Heart left ventricle (tissue), 16 donors: ENCODE measurements around the gene DPY19L3. TPM values are rescaled to one million over a fixed set of nuclear protein-coding genes. Genes with fewer than 3 reads are reported as not detected.
A peak's percentile ranks its signal among the peaks of the same experiment; 100 is the strongest.
"Not testable (repeated sequence)": the region's sequence is repeated elsewhere in the genome, so short reads cannot be mapped to it uniquely, and the experiment has no call there.

Experiments
- ATAC-seq, 4 donors: fragments of 200-7000 bp; cut with Tn5 transposase; one replicate each; pipeline ENCODE4 v1.9.1; 2020 to 2022; ENCODE audit warnings: moderate library complexity in 4 of 4, mild to moderate bottlenecking in 3 of 4, moderate number of reproducible peaks in 1 of 4
- DNase-seq, 5 donors: peaks; one replicate each; pipeline ENCODE4 v3.0.0-alpha.2; 2020
- H3K27ac ChIP-seq, 12 donors: fragments of 200-600 bp; sonication (generic) in 4 of 12; one replicate each; pipeline versions ENCODE4 v1.5.0 to v1.8.0; 2016 to 2022; ENCODE audit warnings: mild to moderate bottlenecking in 2 of 12
- H3K27me3 ChIP-seq, 9 donors: fragments of 200-600 bp; sonication (generic) in 2 of 9; one replicate each; pipeline versions ENCODE4 v1.5.1 to v1.8.0; 2016 to 2022; ENCODE audit warnings: mild to moderate bottlenecking in 3 of 9
- H3K36me3 ChIP-seq, 9 donors: fragments of 200-600 bp; sonication (generic) in 2 of 9; one replicate each; pipeline versions ENCODE4 v1.5.0 to v1.8.0; 2018 to 2022; ENCODE audit warnings: mild to moderate bottlenecking in 2 of 9
- H3K4me1 ChIP-seq, 12 donors: fragments of 200-600 bp; sonication (generic) in 4 of 12; one replicate each; pipeline versions ENCODE4 v1.5.0 to v1.8.0; 2016 to 2022; ENCODE audit warnings: mild to moderate bottlenecking in 3 of 12
- H3K4me3 ChIP-seq, 12 donors: fragments of 200-600 bp; sonication (generic) in 4 of 12; one replicate each; pipeline versions ENCODE4 v1.5.0 to v1.8.0; 2017 to 2022; ENCODE audit warnings: mild to moderate bottlenecking in 9 of 12, moderate library complexity in 4 of 12
- H3K9me3 ChIP-seq, 12 donors: fragments of 200-600 bp; sonication (generic) in 4 of 12; one replicate each; pipeline versions ENCODE4 v1.5.0 to v1.8.0; 2016 to 2022; ENCODE audit warnings: mild to moderate bottlenecking in 1 of 12
- CTCF ChIP-seq, 12 donors: fragments of 200-600 bp; sonication (generic) in 4 of 12; IDR thresholded peaks; one replicate each; pipeline versions ENCODE4 v1.5.0 to v1.8.0; 2018 to 2022; ENCODE audit warnings: antibody characterized with exemption in 12 of 12, mild to moderate bottlenecking in 5 of 12
- POLR2A ChIP-seq, 2 donors: fragments of 450-650 bp; IDR thresholded peaks; one replicate each; pipeline ENCODE4 v1.6.1; 2017; ENCODE audit warnings: antibody characterized with exemption in 2 of 2, mild to moderate bottlenecking in 2 of 2, moderate library complexity in 2 of 2
- WGBS, 4 donors: extraction: QIAGEN DNeasy Blood & Tissue Kit in 2 of 4; methylation state at CpG; one replicate each; pipeline versions ENCODE4 v1.1.5 to v1.1.7; 2013 to 2018; 5-methylcytosine and 5-hydroxymethylcytosine counted together
- intact Hi-C, 10 donors: fragments of 100-400 bp; cut with DNase I; formaldehyde crosslinking; loops; one replicate each; pipeline versions ENCODE4 v1.11.1 to v1.14.2; 2022
- polyA plus RNA-seq, 2 donors: library from polyadenylated mRNA; stranded (reverse); fragments of 200-250 nt; gene quantifications; one replicate each; pipeline ENCODE4 v1.2.3, GENCODE V29; 2013
- total RNA-seq, 9 donors: library from RNA; depleted of rRNA in 2 of 9; stranded (reverse); fragments of >200 nt in 2 of 9; fragmentation: NEBNext Ultra II Directional in 3 of 9; extraction: Animal tissue kit (Norgen Biotek cat#: 25700) in 3 of 9; gene quantifications; one replicate each; pipeline versions ENCODE4 v1.1.0 to v1.2.4, GENCODE V29; 2016 to 2023
- donor health status: ischemic (EF 13 %, LVEDD 7.1; RV severe dilation, severe dysfunction).
- donor health status: healthy with polysubstance abuse.
- donor health status: DM: no; HTN: yes; CAD: no.
- donor health status: DM: no; HTN: no; CAD: no.
- donor health status: ischemic (EF 25% LVEDD 6.9; RV normal size, moderate dysfunction).
- donor health status: ischemic (EF 25% LVEDD 5.7; RV mildly dilated, moderate dysfunction).
- donor health status: healthy.
- donor health status: DM: yes; HTN: yes; CAD: no.
- donor health status: ischemic (EF 35%, LVEDD 5.7; RV mildly dilated, moderate dysfunction).
- donor health status: nonischemic (EF 11% LVEDD 7.7; RV severe dilation, severe dysfunction).
- donor health status: DM: yes; HTN: yes; CAD: no.
- donor health status: PGD.
- donor health status: ischemic (EF 29% LVEDD 5.4; RV normal size, mild dysfunction).
- donor health status: nonischemic (EF 23%, LVEDD 6.1; RV moderate dilation, normal function).

The DPY19L3 gene
- total and polyA plus RNA-seq, 11 donors: 1.5 to 15.2 (median 5.3) TPM

DNA sequence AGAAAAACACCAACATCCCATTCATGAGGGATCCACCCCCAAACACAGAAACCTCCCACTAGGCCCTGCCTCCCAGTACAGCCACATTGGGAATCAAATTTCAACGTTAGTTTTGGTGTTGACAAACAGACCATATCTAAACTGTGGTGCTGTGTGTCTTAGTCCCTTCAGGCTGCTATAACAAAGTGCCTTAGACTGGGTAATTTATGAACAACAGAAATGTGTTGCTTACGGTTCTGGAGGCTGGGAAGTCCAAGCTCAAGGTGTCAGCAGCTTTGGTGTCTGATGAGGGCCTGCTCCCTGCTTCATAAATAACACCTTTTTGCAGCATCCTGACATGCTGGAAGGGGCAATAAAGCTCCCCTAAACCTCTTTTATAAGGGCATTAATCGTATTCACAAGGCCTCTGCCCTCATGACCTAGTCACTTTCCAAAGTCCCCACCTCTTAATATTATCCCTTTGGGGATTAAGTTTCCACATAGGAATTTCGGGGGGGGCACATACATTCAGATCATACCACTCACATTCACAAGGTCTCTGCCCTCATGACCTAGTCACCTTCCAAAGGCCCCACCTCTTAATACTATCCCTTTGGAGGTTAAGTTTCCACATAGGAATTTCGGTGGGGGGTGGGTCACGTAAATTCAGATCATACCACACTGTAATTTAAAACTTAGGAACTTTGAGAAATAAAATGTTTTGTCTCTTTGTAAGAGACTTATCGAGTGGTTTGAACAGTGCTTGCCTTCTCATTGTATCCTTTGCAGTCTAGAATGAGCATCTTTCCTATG, 32.6 kb upstream of the DPY19L3 start:
- ATAC-seq: no peak

GRCh38 chr19:32373585-32374295, 31.8 kb upstream of the DPY19L3 start:
- WGBS, 4 donors: 51 to 56% (median 54%) methylated on average over 10 of the region's 10 CpGs
- intact Hi-C loops: no loop called here
- no peaks in the 10 kb centered on the region for H3K9me3 ChIP-seq
- H3K27me3 ChIP-seq: peaks cover 0 to 22% (median 0%) of the 10 kb centered on the region in 9 donors
- H3K4me3 ChIP-seq: no peak overlapping the region
- peaks cover 0 to 68% (median 47%) of the 10 kb centered on the region in 9 donors for H3K36me3 ChIP-seq
- H3K27ac ChIP-seq: peak overlapping the region; percentile 16 to 77 (median 54)
- ATAC-seq (peak; percentile 93 to 99 (median 98)), DNase-seq (peak in 3 of 5 donors; percentile 35 to 43 (median 40))
- TF ChIP-seq POLR2A (IDR thresholded peaks at IDR 0.05) (no peak), CTCF (IDR thresholded peaks at IDR 0.05) (no peak)
- peaks cover 0 to 23% (median 9%) of the 10 kb centered on the region in 12 donors for H3K4me1 ChIP-seq

More for the DNA sequence above, 32.6 kb upstream of the DPY19L3 start:
- Histone ChIP-seq H3K4me1 (peaks cover 0 to 32% (median 10%) of the 10 kb centered on the region in 12 donors), H3K27ac (peak overlapping the region in 9 of 12 donors; percentile 16 to 77 (median 69)), H3K36me3 (peaks cover 0 to 63% (median 47%) of the 10 kb centered on the region in 9 donors), H3K27me3 (peaks cover 0 to 20% (median 0%) of the 10 kb centered on the region in 9 donors), H3K4me3 (no peak overlapping the region), H3K9me3 (no peaks in the 10 kb centered on the region)
- no peak for DNase-seq
- 89 to 96% (median 93%) methylated on average over 7 of the region's 7 CpGs for WGBS, 4 donors
- intact Hi-C loops: no loop called here
- TF ChIP-seq POLR2A (IDR thresholded peaks at IDR 0.05) (no peak), CTCF (IDR thresholded peaks at IDR 0.05) (no peak)

DNA sequence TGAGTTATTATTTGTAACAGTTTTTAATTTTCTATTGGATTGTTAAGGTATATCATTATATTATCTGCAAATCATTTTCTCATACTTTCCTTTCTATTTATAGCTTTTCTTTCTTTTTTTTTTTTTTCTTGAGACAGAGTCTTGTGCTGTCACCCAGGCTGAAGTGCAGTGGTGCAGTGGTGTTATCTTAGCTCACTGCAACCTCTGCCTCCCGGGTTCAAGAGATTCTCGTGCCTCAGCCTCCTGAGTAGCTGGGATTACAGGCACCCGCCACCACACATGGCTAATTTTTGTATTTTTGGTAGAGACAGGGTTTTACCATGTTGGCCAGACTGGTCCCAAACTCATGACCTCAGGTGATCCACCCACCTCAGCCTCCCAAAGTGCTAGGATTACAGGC, 31.2 kb upstream of the DPY19L3 start:
- 79 to 88% (median 84%) methylated on average over 3 of the region's 3 CpGs for WGBS, 4 donors
- Histone ChIP-seq H3K27ac (peak overlapping the region; percentile 25 to 77 (median 48)), H3K27me3 (peaks cover 0 to 22% (median 0%) of the 10 kb centered on the region in 9 donors), H3K36me3 (peaks cover 0 to 71% (median 42%) of the 10 kb centered on the region in 9 donors), H3K4me1 (peaks cover 0 to 20% (median 8%) of the 10 kb centered on the region in 12 donors)
- DNase-seq, H3K4me3 ChIP-seq, intact Hi-C loops, ATAC-seq, H3K9me3 ChIP-seq: not testable (repeated sequence)

DNA sequence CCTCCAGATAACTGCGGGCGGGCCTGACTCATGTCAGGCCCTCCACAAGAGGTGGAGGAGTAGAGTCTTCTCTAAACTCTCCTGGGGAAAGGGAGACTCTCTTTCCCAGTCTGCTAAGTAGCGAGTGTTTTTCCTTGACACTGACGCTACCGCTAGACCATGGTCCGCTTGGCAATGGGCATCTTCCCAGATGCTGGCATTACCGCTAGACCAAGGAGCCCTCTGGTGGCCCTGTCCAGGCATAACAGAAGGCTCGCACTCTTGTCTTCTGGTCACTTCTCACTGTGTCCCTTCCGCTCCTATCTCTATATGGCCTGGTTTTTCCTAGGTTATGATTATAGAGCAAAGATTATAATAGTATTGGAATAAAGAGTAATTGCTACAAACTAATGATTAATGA, 28.5 kb upstream of the DPY19L3 start:
- H3K4me3 ChIP-seq, DNase-seq, H3K9me3 ChIP-seq, H3K27ac ChIP-seq, intact Hi-C loops, ATAC-seq: not testable (repeated sequence)
- peak in 4 of 12 donors; percentile 18 to 35 (median 24) for TF ChIP-seq CTCF (IDR thresholded peaks at IDR 0.05)
- Histone ChIP-seq H3K4me1 (peaks cover 0 to 20% (median 8%) of the 10 kb centered on the region in 12 donors), H3K36me3 (peaks cover 0 to 72% (median 38%) of the 10 kb centered on the region in 9 donors), H3K27me3 (peaks cover 0 to 17% (median 0%) of the 10 kb centered on the region in 9 donors)
- 94 to 99% (median 98%) methylated on average over 9 of the region's 9 CpGs for WGBS, 4 donors
